Measurements from ENCODE around the gene UMAD1. TPM values are rescaled to one million over a fixed set of nuclear protein-coding genes. Genes with fewer than 3 reads are reported as not detected.

The UMAD1 gene
- total and polyA plus RNA-seq, 10 donors: 7.6 to 21.2 (median 14.2) TPM

GRCh38 chr7:7841027-7841426 lies 200.5 kb downstream of the UMAD1 start:
- intact Hi-C loops (cut with DNase I; ENCODE audit: low total_unique reads): no loop called here
- no peak for DNase-seq
- no peak overlapping the region for H3K4me3 ChIP-seq
- H3K4me1 ChIP-seq: peaks cover 0 to 15% (median 0%) of the 10 kb centered on the region in 6 donors
- 93 to 97% (median 96%) methylated on average over 7 of the region's 7 CpGs for WGBS, 5 donors
- no peaks in the 10 kb centered on the region for H3K36me3 ChIP-seq
- no peak for TF ChIP-seq POLR2A (IDR thresholded peaks at IDR 0.05)
- TF ChIP-seq POLR2AphosphoS5 (IDR thresholded peaks at IDR 0.05): no peak
- no peak for TF ChIP-seq CTCF (IDR thresholded peaks at IDR 0.05 in 8 of 11, conservative IDR thresholded peaks at IDR 0.05 in 3 of 11)
- H3K27ac ChIP-seq: no peak overlapping the region
- H3K27me3 ChIP-seq (replicated peaks in 1 of 7): no peaks in the 10 kb centered on the region
- H3K9me3 ChIP-seq: no peaks in the 10 kb centered on the region

GRCh38 chr7:7843240-7843639 lies 202.7 kb downstream of the UMAD1 start:
- H3K27ac ChIP-seq: no peak overlapping the region

GRCh38 chr7:7843972-7844371 lies 203.4 kb downstream of the UMAD1 start:
- DNase-seq: no peak
- Histone ChIP-seq H3K27me3 (replicated peaks in 1 of 7) (no peaks in the 10 kb centered on the region), H3K27ac (no peak overlapping the region), H3K4me3 (no peak overlapping the region), H3K9me3 (no peaks in the 10 kb centered on the region), H3K36me3 (no peaks in the 10 kb centered on the region), H3K4me1 (peaks cover 0 to 17% (median 5%) of the 10 kb centered on the region in 6 donors)
- intact Hi-C loops (cut with DNase I; ENCODE audit: low total_unique reads): no loop called here
- 76 to 88% (median 83%) methylated on average over 5 of the region's 5 CpGs for WGBS, 5 donors
- TF ChIP-seq POLR2AphosphoS5 (IDR thresholded peaks at IDR 0.05) (no peak), POLR2A (IDR thresholded peaks at IDR 0.05) (no peak), CTCF (IDR thresholded peaks at IDR 0.05 in 8 of 11, conservative IDR thresholded peaks at IDR 0.05 in 3 of 11) (no peak)

More at GRCh38 chr7:7843240-7843639, 202.7 kb downstream of the UMAD1 start:
- H3K27me3 ChIP-seq (replicated peaks in 1 of 7): no peaks in the 10 kb centered on the region
- no peak for TF ChIP-seq CTCF (IDR thresholded peaks at IDR 0.05 in 8 of 11, conservative IDR thresholded peaks at IDR 0.05 in 3 of 11)
- no peak for TF ChIP-seq POLR2AphosphoS5 (IDR thresholded peaks at IDR 0.05)
- TF ChIP-seq POLR2A (IDR thresholded peaks at IDR 0.05): no peak
- peaks cover 0 to 10% (median 3%) of the 10 kb centered on the region in 6 donors for H3K4me1 ChIP-seq
- intact Hi-C loops (cut with DNase I; ENCODE audit: low total_unique reads): no loop called here
- no peaks in the 10 kb centered on the region for H3K36me3 ChIP-seq
- WGBS, 5 donors: 93 to 97% (median 95%) methylated on average over 5 of the region's 5 CpGs
- H3K4me3 ChIP-seq: no peak overlapping the region
- H3K9me3 ChIP-seq: no peaks in the 10 kb centered on the region
- DNase-seq: no peak

GRCh38 chr7:7848246-7848645 lies 207.7 kb downstream of the UMAD1 start:
- no peaks in the 10 kb centered on the region for H3K27me3 ChIP-seq (replicated peaks in 1 of 7)
- 10 to 23% (median 22%) methylated on average over 2 of the region's 2 CpGs for WGBS, 5 donors
- H3K4me3 ChIP-seq: no peak overlapping the region
- no peak for DNase-seq
- TF ChIP-seq CTCF (IDR thresholded peaks at IDR 0.05 in 8 of 11, conservative IDR thresholded peaks at IDR 0.05 in 3 of 11): no peak
- intact Hi-C loops (cut with DNase I; ENCODE audit: low total_unique reads): no loop called here
- H3K27ac ChIP-seq: peak overlapping the region in 1 of 8 donors; percentile 11
- H3K9me3 ChIP-seq: peaks cover 0 to 6% (median 0%) of the 10 kb centered on the region in 8 donors
- H3K36me3 ChIP-seq: no peaks in the 10 kb centered on the region
- peaks cover 0 to 34% (median 5%) of the 10 kb centered on the region in 6 donors for H3K4me1 ChIP-seq
